Neural crest cell (in vitro differentiated cells): ENCODE data around the gene SUGCT. TPM values are rescaled to one million over a fixed set of nuclear protein-coding genes. Genes with fewer than 3 reads are reported as not detected.
"Not testable (repeated sequence)": the region's sequence is repeated elsewhere in the genome, so short reads cannot be mapped to it uniquely, and the experiment has no call there.

Source experiments
- DNase-seq: peaks from one replicate; pipeline ENCODE4 v3.0.0; 2021; ENCODE audit warnings: low read depth, mixed read lengths, low spot score
- H3K27ac Mint-ChIP-seq: one replicate; pipeline ENCODE4 v1.8.0; 2021; ENCODE audit warnings: mild to moderate bottlenecking, mixed read lengths; ENCODE audit not compliant: unreplicated experiment
- H3K27me3 Mint-ChIP-seq: 2 replicates; pipeline ENCODE4 v1.8.0; 2021; ENCODE audit warnings: low read depth, mild to moderate bottlenecking, mixed read lengths
- H3K36me3 Mint-ChIP-seq: 2 replicates; pipeline ENCODE4 v1.8.0; 2021; ENCODE audit warnings: low read depth, mild to moderate bottlenecking, mixed read lengths
- H3K4me1 Mint-ChIP-seq: 2 replicates; pipeline ENCODE4 v1.8.0; 2021; ENCODE audit warnings: mixed read lengths
- H3K4me3 Mint-ChIP-seq: one replicate; pipeline ENCODE4 v1.8.0; 2021; ENCODE audit warnings: mild to moderate bottlenecking, mixed read lengths
- H3K9me3 Mint-ChIP-seq: 2 replicates; pipeline ENCODE4 v1.8.0; 2021; ENCODE audit warnings: mixed read lengths
- total RNA-seq: library from RNA; stranded (reverse); gene quantifications from 2 replicates; pipeline ENCODE4 v1.2.1, GENCODE V29; 2021
- TF ChIP-seq, protein P1 (sequence below): fragments of 200-600 bp; sonication (generic); conservative IDR thresholded peaks from 2 replicates; pipeline ENCODE4 v1.5.0; 2021; ENCODE audit warnings: antibody characterized with exemption, mild to moderate bottlenecking

SUGCT gene
- total RNA-seq, 1 donor from 2014 or later: 5.9 TPM

DNA sequence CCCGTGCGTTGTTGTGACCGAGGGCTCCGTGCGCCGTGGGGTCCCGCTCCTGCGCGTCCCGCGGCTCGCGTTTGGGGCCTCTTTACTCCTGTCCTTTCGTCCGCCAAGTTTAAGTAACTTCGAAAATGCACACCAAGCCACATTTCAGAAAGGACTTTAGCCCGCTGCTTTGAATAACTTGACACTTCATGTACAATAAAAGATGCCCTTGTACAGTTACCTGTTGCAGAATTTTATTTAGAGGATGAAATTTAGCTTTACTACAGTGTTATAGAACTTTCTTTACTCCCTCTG lies 459 bp downstream of the SUGCT start:
- Mint-ChIP-seq H3K9me3 (no peaks in the 10 kb centered on the region), H3K36me3 (no peaks in the 10 kb centered on the region), H3K4me1 (peaks cover 16% of the 10 kb centered on the region), H3K4me3 (peak overlapping the region; percentile 92), H3K27me3 (peaks cover 3% of the 10 kb centered on the region), H3K27ac (peak overlapping the region; percentile 78)
- TF ChIP-seq, protein P1, sequence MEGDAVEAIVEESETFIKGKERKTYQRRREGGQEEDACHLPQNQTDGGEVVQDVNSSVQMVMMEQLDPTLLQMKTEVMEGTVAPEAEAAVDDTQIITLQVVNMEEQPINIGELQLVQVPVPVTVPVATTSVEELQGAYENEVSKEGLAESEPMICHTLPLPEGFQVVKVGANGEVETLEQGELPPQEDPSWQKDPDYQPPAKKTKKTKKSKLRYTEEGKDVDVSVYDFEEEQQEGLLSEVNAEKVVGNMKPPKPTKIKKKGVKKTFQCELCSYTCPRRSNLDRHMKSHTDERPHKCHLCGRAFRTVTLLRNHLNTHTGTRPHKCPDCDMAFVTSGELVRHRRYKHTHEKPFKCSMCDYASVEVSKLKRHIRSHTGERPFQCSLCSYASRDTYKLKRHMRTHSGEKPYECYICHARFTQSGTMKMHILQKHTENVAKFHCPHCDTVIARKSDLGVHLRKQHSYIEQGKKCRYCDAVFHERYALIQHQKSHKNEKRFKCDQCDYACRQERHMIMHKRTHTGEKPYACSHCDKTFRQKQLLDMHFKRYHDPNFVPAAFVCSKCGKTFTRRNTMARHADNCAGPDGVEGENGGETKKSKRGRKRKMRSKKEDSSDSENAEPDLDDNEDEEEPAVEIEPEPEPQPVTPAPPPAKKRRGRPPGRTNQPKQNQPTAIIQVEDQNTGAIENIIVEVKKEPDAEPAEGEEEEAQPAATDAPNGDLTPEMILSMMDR: no peak
- no peak for DNase-seq

DNA sequence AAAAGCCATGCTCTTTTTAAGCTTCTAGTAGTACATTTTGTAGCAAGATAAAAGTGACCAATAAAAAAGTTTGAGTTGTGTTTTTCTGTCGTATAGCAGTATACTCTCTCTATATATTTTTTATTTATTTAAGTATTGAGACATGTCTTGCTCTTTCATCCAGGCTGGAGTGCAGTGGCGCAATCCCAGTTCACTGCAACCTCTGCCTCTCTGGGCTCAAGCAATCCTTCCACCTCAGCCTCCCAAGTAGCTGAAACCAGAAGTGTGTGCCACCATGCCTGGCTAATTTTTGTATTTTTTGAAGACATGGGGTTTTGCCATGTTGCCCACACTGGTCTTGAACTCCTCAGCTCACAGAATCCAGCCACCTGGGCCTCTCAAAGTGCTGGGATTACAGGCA lies 2.8 kb downstream of the SUGCT start:
- TF ChIP-seq, protein P1: no peak
- peak overlapping the region; percentile 84 for H3K4me3 Mint-ChIP-seq
- no peak for DNase-seq
- peaks cover 3% of the 10 kb centered on the region for H3K27me3 Mint-ChIP-seq
- peaks cover 9% of the 10 kb centered on the region for H3K4me1 Mint-ChIP-seq
- H3K36me3 Mint-ChIP-seq: no peaks in the 10 kb centered on the region
- H3K9me3 Mint-ChIP-seq: no peaks in the 10 kb centered on the region
- H3K27ac Mint-ChIP-seq: no peak overlapping the region

DNA sequence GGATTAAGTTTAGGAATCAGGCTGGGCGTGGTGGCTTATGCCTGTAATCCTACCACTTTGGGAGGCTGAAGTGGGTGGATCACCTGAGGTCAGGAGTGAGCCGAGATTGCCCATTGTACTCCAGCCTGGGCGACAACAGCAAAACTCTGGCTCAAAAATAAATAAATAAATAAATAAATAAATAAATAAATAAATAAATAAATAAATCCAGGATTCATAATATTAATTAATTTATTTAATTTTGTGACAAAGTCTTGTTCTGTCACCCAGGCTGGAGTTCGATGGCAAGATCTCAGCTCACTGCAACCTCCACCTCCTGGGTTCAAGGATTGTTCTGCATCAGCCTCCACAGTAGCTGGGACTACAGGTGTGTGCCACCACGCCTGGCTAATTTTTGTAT lies 4.2 kb downstream of the SUGCT start:
- Mint-ChIP-seq H3K36me3 (no peaks in the 10 kb centered on the region), H3K4me3 (no peak overlapping the region), H3K27ac (no peak overlapping the region), H3K9me3 (no peaks in the 10 kb centered on the region), H3K4me1 (peaks cover 3% of the 10 kb centered on the region), H3K27me3 (peaks cover 3% of the 10 kb centered on the region)
- no peak for DNase-seq
- TF ChIP-seq, protein P1: no peak

DNA sequence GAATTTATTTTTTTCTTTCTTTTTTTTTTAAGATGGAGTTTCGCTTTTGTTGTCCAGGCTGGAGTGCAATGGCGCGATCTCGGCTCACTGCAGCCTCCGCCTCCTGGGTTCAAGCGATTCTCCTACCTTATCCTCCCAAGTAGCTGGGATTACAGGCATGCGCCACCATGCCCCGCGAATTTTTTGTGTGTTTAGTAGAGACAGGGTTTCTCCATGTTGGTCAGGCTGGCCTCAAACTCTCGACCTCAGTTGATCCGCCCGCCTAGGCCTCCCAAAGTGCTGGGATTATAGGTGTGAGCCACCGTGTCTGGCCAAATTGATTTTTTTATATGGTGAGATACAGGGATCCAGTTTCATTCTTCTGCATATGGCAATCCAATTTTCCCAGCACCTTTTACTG lies 5.1 kb downstream of the SUGCT start:
- not testable (repeated sequence) for H3K27ac Mint-ChIP-seq, H3K4me3 Mint-ChIP-seq, H3K4me1 Mint-ChIP-seq, H3K27me3 Mint-ChIP-seq, H3K36me3 Mint-ChIP-seq, H3K9me3 Mint-ChIP-seq, DNase-seq

DNA sequence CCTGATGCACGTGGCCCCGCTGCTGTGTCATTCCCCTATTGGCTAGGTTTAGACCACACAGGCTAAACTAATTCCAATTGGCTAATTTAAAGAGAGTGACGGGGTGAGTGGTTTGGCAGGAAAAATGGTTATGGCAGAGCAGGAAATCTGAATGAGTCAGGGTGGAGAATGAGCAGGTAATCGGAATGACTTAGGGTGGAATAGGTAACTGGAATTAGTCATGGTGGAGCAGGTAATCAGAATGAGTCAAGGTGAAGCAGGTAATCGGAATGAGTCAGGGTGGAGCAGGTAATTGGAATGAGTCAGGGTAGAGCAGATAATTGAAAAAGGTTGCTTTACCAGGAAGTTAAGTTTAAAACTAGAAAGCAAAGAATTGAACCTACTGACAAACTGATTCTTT lies 7.1 kb downstream of the SUGCT start:
- not testable (repeated sequence) for H3K27me3 Mint-ChIP-seq, DNase-seq, H3K4me3 Mint-ChIP-seq, H3K36me3 Mint-ChIP-seq, H3K27ac Mint-ChIP-seq, H3K9me3 Mint-ChIP-seq, H3K4me1 Mint-ChIP-seq

DNA sequence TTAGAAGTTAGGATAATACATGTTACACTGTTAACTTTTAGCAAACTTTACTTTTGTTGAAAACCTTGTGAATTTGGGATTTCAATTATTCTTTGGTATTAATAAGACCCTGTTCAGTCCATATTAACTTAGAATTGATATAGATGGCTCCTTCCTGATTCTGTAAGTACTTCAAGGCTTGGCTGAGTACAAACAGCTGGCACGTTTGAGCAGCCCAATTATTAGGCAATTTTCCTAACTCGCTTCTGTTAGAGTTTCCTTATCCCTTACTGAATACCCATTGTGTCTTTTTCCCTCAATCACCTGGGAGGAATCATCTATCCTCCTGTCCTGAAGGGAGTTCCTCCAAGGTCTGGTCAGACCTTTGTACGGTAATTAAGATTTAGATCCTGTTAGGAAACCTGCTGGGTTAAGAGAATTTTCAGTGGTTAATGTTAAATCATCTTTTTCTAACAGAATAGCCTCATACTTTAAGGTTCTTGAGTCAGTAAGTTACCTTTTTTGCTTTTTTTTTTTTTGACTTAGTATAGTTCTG lies 10.9 kb downstream of the SUGCT start:
- H3K27ac Mint-ChIP-seq, H3K36me3 Mint-ChIP-seq, H3K4me3 Mint-ChIP-seq, DNase-seq, H3K9me3 Mint-ChIP-seq, H3K27me3 Mint-ChIP-seq: not testable (repeated sequence)
- H3K4me1 Mint-ChIP-seq: peaks cover 13% of the 10 kb centered on the region

DNA sequence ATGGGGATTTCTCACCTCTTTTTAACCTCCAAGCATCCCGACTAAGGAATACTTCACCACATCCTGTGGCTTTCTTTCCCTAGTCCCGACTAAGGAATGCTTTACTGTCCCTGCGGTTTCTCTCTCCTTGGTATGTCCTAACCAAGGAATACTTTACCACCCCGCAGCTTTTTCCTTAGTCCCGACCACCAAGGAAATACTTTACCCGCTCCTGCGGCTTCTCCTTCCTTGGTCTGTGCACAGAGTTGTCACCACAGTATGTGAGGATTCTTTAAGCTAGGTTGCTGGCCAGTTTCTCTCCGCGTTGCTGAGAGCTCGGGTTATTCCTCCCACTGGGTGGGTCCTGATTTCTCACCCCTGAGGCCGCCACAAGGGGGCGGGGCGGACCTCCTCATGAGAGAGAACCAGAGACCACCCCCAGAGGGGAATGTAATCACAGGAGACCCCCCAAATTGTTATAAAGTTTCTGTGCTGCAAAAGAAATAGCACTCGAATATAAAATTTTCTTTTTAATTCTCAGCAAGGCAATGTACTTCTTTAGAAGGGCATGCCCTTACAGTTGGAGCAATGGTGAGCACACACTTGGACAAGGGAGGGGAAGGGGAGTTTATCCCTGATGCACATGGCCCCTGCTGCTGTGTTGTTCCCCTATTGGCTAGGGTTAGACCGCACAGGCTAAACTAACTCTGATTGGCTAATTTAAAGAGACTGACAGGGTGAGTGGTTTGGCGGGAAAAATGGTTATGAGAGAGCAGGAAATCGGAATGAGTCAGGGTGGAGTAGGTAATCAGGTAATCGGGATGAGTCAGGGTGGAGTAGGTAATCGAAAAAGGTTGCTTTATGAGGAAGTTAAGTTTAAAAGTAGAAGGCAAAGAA lies 12.8 kb downstream of the SUGCT start:
- H3K27ac Mint-ChIP-seq: peak overlapping the region; percentile 44
- H3K36me3 Mint-ChIP-seq: no peaks in the 10 kb centered on the region
- no peak overlapping the region for H3K4me3 Mint-ChIP-seq
- TF ChIP-seq, protein P1: no peak
- no peaks in the 10 kb centered on the region for H3K27me3 Mint-ChIP-seq
- peaks cover 13% of the 10 kb centered on the region for H3K4me1 Mint-ChIP-seq
- H3K9me3 Mint-ChIP-seq: peaks cover 5% of the 10 kb centered on the region
- DNase-seq: no peak

DNA sequence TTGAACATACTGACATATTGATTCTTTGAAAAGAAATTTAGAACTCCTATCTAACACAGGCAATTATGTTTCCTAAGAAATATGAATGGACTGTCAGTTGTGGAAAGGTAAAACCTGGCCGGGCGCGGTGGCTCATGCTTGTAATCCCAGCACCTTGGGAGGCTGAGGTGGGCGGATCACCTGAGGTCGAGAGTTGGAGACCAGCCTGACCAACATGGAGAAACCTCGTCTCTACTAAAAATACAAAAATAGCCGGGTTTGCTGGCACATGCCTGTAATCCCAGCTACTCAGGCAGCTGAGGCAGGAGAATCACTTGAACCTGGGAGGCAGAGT lies 13.4 kb downstream of the SUGCT start:
- H3K9me3 Mint-ChIP-seq, H3K4me3 Mint-ChIP-seq, H3K27me3 Mint-ChIP-seq, DNase-seq, H3K36me3 Mint-ChIP-seq: not testable (repeated sequence)
- peak overlapping the region; percentile 44 for H3K27ac Mint-ChIP-seq
- peaks cover 13% of the 10 kb centered on the region for H3K4me1 Mint-ChIP-seq
